DND-41 (cell line): Measurements from ENCODE around the gene PEG3.

Source experiments
- ATAC-seq: fragments of 200-7000 bp; cut with Tn5 transposase; 3 replicates; pipeline ENCODE4 v1.9.1; 2021; ENCODE audit warnings: low read depth; ENCODE audit not compliant: insufficient read depth
- DNase-seq: peaks from one replicate; pipeline ENCODE4 v3.0.0-alpha.2; 2020
- H2AFZ ChIP-seq: 2 replicates; pipeline ENCODE4 v1.6.0; 2012; ENCODE audit warnings: low read depth, low read length
- H3K27ac ChIP-seq: 2 replicates; pipeline ENCODE4 v1.5.1; 2012; ENCODE audit warnings: low read length, inconsistent platforms
- H3K27me3 ChIP-seq: fragments of 200-600 bp; sonication (generic); 2 replicates; pipeline ENCODE4 v1.6.0; 2012; ENCODE audit warnings: low read length, mild to moderate bottlenecking, inconsistent platforms; ENCODE audit not compliant: insufficient read depth, poor library complexity
- H3K36me3 ChIP-seq: 2 replicates; pipeline ENCODE4 v1.5.1; 2012; ENCODE audit warnings: low read length, inconsistent platforms; ENCODE audit not compliant: insufficient read depth
- H3K4me1 ChIP-seq: 2 replicates; pipeline ENCODE4 v1.5.1; 2012; ENCODE audit warnings: mild to moderate bottlenecking, low read length; ENCODE audit not compliant: insufficient read depth
- H3K4me2 ChIP-seq: 2 replicates; pipeline ENCODE4 v1.6.0; 2012; ENCODE audit warnings: mild to moderate bottlenecking, moderate library complexity, low read length, inconsistent platforms; ENCODE audit not compliant: insufficient read depth
- H3K4me3 ChIP-seq, 2 experiments: fragments of 200-600 bp in 1 of 2; shearing (Covaris generic) in 1 of 2; 2 replicates each; pipeline ENCODE4 v1.5.1; 2012 to 2016; ENCODE audit warnings: inconsistent platforms in 2 of 2, low read length in 2 of 2, mild to moderate bottlenecking in 2 of 2, low read depth in 1 of 2, moderate library complexity in 1 of 2
- H3K79me2 ChIP-seq: 2 replicates; pipeline ENCODE4 v1.6.0; 2012; ENCODE audit warnings: low read length, inconsistent platforms; ENCODE audit not compliant: insufficient read depth
- H3K9ac ChIP-seq: 2 replicates; pipeline ENCODE4 v1.6.0; 2012; ENCODE audit warnings: low read depth, mild to moderate bottlenecking, inconsistent platforms, low read length, moderate library complexity
- H3K9me3 ChIP-seq: 2 replicates; pipeline ENCODE4 v1.5.1; 2012; ENCODE audit warnings: low read length, moderate library complexity, mild to moderate bottlenecking, inconsistent platforms; ENCODE audit not compliant: insufficient read depth, severe bottlenecking
- H4K20me1 ChIP-seq: 2 replicates; pipeline ENCODE4 v1.6.0; 2012; ENCODE audit warnings: low read length; ENCODE audit not compliant: insufficient read depth
- EZH2 ChIP-seq: IDR thresholded peaks from 3 replicates; pipeline ENCODE4 v1.6.1; 2012; ENCODE audit warnings: borderline replicate concordance, low read depth, mild to moderate bottlenecking, moderate library complexity, low read length, inconsistent platforms; ENCODE audit not compliant: severe bottlenecking
- TF ChIP-seq, protein P1 (sequence below): IDR thresholded peaks from 2 replicates; pipeline ENCODE4 v1.5.1; 2012; ENCODE audit warnings: borderline replicate concordance, low read length, moderate library complexity, mild to moderate bottlenecking; ENCODE audit not compliant: poor library complexity, severe bottlenecking; ENCODE audit errors: extremely low read depth

Gene PEG3

DNA sequence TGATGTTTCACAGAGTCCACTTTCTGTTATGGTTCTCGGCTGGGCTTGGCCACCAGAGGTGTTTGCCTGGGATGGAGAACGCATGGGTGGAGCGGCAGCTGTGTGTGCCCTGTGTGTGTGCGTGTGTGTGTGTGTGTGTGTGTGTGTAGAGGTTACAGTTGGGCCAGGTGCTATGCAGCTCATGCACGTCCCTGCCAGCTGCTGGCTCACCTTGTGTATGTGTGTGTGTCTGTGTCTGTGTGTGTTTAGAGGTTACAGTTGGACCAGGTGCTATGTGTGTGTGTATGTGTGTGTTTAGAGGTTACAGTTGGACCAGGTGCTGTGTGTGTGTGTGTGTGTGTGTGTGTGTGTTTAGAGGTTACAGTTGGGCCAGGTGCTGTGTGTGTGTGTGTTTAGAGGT, 33.0 kb upstream of the PEG3 start:
- TF ChIP-seq, protein P1, sequence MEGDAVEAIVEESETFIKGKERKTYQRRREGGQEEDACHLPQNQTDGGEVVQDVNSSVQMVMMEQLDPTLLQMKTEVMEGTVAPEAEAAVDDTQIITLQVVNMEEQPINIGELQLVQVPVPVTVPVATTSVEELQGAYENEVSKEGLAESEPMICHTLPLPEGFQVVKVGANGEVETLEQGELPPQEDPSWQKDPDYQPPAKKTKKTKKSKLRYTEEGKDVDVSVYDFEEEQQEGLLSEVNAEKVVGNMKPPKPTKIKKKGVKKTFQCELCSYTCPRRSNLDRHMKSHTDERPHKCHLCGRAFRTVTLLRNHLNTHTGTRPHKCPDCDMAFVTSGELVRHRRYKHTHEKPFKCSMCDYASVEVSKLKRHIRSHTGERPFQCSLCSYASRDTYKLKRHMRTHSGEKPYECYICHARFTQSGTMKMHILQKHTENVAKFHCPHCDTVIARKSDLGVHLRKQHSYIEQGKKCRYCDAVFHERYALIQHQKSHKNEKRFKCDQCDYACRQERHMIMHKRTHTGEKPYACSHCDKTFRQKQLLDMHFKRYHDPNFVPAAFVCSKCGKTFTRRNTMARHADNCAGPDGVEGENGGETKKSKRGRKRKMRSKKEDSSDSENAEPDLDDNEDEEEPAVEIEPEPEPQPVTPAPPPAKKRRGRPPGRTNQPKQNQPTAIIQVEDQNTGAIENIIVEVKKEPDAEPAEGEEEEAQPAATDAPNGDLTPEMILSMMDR = no peak
- TF ChIP-seq EZH2 = no peak
- no peak overlapping the region for H3K27ac ChIP-seq
- H3K9ac ChIP-seq = no peak overlapping the region
- no peaks in the 10 kb centered on the region for H4K20me1 ChIP-seq
- H3K36me3 ChIP-seq = no peaks in the 10 kb centered on the region
- no peaks in the 10 kb centered on the region for H3K27me3 ChIP-seq
- ATAC-seq (no peak), DNase-seq (no peak)
- no peaks in the 10 kb centered on the region for H3K79me2 ChIP-seq
- H3K9me3 ChIP-seq = peaks cover 4% of the 10 kb centered on the region
- H3K4me2 ChIP-seq = no peak overlapping the region
- H2AFZ ChIP-seq = no peak overlapping the region
- H3K4me1 ChIP-seq = no peaks in the 10 kb centered on the region
- H3K4me3 ChIP-seq = no peak overlapping the region

DNA sequence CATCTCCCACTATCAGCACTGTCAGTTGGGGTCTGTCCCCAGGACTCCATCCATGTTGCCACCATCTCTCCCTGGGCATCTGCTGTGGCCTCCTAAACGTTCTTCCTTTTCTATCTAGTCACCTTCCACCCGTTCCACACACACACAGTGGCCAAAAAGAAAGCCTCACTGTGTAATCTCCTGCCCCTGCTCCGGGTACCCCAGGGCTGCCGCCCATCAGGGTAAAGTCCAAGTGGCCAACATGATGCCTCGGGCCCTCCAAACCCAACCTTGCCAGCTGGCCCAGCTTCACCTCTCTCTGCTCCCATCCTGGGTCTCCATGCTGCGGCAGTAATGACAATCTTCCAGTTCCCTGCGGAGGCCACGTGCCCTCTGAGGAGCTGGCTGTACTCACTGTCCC, 29.4 kb upstream of the PEG3 start:
- Histone ChIP-seq H3K4me2 (no peak overlapping the region), H3K4me3 (no peak overlapping the region), H3K9me3 (peaks cover 4% of the 10 kb centered on the region), H3K79me2 (no peaks in the 10 kb centered on the region), H3K4me1 (no peaks in the 10 kb centered on the region), H3K27ac (no peak overlapping the region), H3K36me3 (no peaks in the 10 kb centered on the region), H2AFZ (no peak overlapping the region), H3K9ac (no peak overlapping the region), H3K27me3 (no peaks in the 10 kb centered on the region), H4K20me1 (no peaks in the 10 kb centered on the region)
- DNase-seq (no peak), ATAC-seq (no peak)
- TF ChIP-seq, protein P1 = no peak
- no peak for TF ChIP-seq EZH2

DNA sequence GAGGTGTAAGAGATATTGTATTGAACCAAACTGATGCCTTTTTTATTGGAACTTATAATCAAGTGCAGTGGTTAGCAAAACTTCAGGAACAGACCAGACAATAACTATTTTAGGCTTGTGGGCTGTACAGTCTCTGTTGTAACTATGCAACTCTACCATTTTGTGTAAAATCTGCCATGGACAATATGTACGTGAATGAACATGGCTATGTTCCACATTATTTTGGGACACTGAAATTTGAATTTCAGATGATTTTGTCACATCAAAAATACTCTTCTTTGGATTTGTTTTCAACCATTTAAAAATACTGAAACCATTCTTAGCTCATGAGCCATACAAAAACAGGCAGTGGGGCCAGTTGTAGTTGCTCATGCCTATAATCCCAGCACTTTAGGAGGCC, 27.9 kb upstream of the PEG3 start:
- H3K36me3 ChIP-seq = no peaks in the 10 kb centered on the region
- no peak overlapping the region for H2AFZ ChIP-seq
- H4K20me1 ChIP-seq = no peaks in the 10 kb centered on the region
- no peak overlapping the region for H3K9ac ChIP-seq
- ATAC-seq = no peak
- TF ChIP-seq, protein P1 = no peak
- TF ChIP-seq EZH2 = no peak
- no peaks in the 10 kb centered on the region for H3K79me2 ChIP-seq
- H3K4me1 ChIP-seq = no peaks in the 10 kb centered on the region
- no peak overlapping the region for H3K27ac ChIP-seq
- H3K4me3 ChIP-seq = no peak overlapping the region
- H3K27me3 ChIP-seq = no peaks in the 10 kb centered on the region
- no peaks in the 10 kb centered on the region for H3K9me3 ChIP-seq
- no peak for DNase-seq
- H3K4me2 ChIP-seq = no peak overlapping the region

DNA sequence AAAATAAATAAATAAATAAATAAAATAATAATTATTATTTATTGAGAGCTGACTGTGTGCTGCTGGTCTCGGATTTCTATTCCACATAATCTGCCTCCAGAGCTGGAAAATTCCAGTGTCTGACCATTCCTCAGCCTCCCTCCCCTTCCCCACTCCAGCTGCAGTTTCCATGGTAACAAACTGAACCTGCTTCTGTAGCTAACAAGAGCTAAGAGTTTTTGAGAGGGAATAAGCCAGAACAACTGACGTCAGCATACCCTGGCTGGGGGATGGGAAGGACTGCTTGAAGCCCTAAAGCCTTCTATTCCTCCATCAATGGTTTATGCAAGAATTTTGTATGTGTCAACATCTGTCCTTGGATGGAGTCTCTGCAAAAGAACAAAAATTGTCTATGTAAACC, 26.0 kb upstream of the PEG3 start:
- H3K4me3 ChIP-seq = no peak overlapping the region
- H3K9me3 ChIP-seq = no peaks in the 10 kb centered on the region
- DNase-seq (no peak), ATAC-seq (no peak)
- no peak overlapping the region for H3K9ac ChIP-seq
- no peak overlapping the region for H3K4me2 ChIP-seq
- TF ChIP-seq, protein P1 = no peak
- TF ChIP-seq EZH2 = no peak
- no peaks in the 10 kb centered on the region for H3K36me3 ChIP-seq
- no peak overlapping the region for H2AFZ ChIP-seq
- no peaks in the 10 kb centered on the region for H3K79me2 ChIP-seq
- no peaks in the 10 kb centered on the region for H3K27me3 ChIP-seq
- H3K4me1 ChIP-seq = no peaks in the 10 kb centered on the region
- no peaks in the 10 kb centered on the region for H4K20me1 ChIP-seq
- no peak overlapping the region for H3K27ac ChIP-seq
